ENCODE data around the gene OSBPL5. TPM values are rescaled to one million over a fixed set of nuclear protein-coding genes. Genes with fewer than 3 reads are reported as not detected.

Gene OSBPL5
- total RNA-seq, 1 experiment from 2014 or later = 16.1 TPM

DNA sequence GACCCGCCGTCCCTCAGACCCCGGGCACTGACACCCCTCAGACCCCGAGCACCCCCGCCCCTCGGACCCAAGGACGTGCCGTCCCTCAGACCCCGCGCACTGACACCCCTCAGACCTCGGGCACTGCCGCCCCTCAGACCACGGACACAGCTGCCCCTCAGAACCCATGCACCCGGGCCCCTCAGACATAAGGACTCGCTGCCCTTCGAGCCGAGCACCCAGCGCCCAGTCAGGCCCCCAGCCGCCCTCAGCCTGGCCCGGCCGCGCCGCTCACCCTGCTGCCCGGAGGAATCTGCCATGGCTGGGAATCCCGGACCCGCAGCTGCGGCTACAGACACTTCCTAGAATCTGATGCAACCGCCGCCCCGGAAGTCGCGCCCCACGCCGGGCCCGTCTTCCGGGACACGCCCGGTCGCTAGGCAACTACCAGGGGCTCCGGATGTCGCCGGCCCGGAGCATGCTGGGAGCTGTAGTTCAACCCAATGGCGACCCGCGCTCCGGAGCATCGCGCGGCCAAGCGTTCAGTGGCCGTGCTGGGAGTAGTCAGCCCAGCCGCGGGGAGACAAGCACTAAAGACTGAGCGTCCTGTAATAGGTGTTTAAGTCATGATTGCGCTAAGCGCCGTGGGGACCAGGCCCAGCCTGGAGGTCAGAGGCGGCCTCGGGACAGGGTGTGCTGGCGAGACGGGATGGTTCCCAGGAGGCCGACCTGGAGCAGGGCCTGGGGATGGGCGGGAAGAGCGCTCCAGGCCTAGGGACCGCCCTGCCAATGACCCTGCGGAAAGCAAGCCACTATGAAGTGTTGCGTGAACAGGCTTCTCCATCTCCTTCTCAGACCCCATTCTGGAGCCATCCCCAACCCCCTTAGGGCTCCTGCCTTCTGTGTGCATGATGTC, 107.8 kb downstream of the OSBPL5 start, which contains the start of gene CARS1:
CARS1 (minus strand) TSS at position 355 of the 895 bp plus-strand sequence; CDS start at position 299, 56 bp downstream.
- Histone ChIP-seq H2AK5ac (ENCODE audit: insufficient read length, low read length) (no peak within 1 kb of the TSS), H4K91ac (ENCODE audit: insufficient read length, low read depth, low read length) (no peak within 1 kb of the TSS), H4K5ac (ENCODE audit: insufficient read length, low read depth, low read length) (no peak within 1 kb of the TSS), H4K20me1 (ENCODE audit: control insufficient read depth, insufficient read depth, insufficient read length) (no peaks in the 10 kb centered on the region), H3K79me2 (ENCODE audit: insufficient read depth, low read length) (peaks cover 25% of the 10 kb centered on the region; the same call in 1 of the 2 replicates), H2BK15ac (ENCODE audit: low read depth, low read length) (no peak within 1 kb of the TSS), H3K23ac (ENCODE audit: insufficient read length, low read depth, low read length) (no peak within 1 kb of the TSS), H2AFZ (ENCODE audit: low read length) (no peak within 1 kb of the TSS), H3K27me3 (ENCODE audit: insufficient read depth, low read length) (no peaks in the 10 kb centered on the region), H2BK20ac (ENCODE audit: low read depth, low read length, poor library complexity, severe bottlenecking) (no peak within 1 kb of the TSS), H2BK5ac (ENCODE audit: insufficient read length, low read length) (no peak within 1 kb of the TSS), H3K4ac (ENCODE audit: low read depth, low read length) (no peak within 1 kb of the TSS), H3K56ac (ENCODE audit: insufficient read length, low read depth, low read length) (no peak within 1 kb of the TSS), H3T11ph (ENCODE audit: low read length) (no peak within 1 kb of the TSS), H4K8ac (replicated peaks; ENCODE audit: insufficient read length, low read depth, low read length) (no peak within 1 kb of the TSS), H2BK12ac (ENCODE audit: insufficient read length, low read depth, low read length) (no peak within 1 kb of the TSS), H3K9ac (ENCODE audit: extremely low read depth, insufficient read length, low read length) (peak within 1 kb of the TSS; percentile 50), H3K4me1 (ENCODE audit: insufficient read depth, low read length) (no peaks in the 10 kb centered on the region), H3K14ac (ENCODE audit: insufficient read depth, low read length) (peak within 1 kb of the TSS; percentile 77), H3K4me2 (ENCODE audit: insufficient read depth, insufficient read length, low read length) (peak within 1 kb of the TSS; percentile 92), H3K23me2 (ENCODE audit: insufficient read length, low read depth, low read length, poor library complexity, severe bottlenecking) (peaks cover 5% of the 10 kb centered on the region), H2BK120ac (ENCODE audit: low read depth, low read length, poor library complexity, severe bottlenecking) (no peak within 1 kb of the TSS), H3K18ac (ENCODE audit: insufficient read length, low read depth, low read length) (peak within 1 kb of the TSS; percentile 31), H3K9me3 (ENCODE audit: control insufficient read depth, low read depth, low read length) (no peaks in the 10 kb centered on the region), H3K79me1 (ENCODE audit: insufficient read depth, low read depth, low read length, poor library complexity, severe bottlenecking) (peaks cover 11% of the 10 kb centered on the region), H3K27ac (ENCODE audit: insufficient read length, low read depth, low read length) (no peak within 1 kb of the TSS)
- Mint-ChIP-seq H3K4me3 (peak within 1 kb of the TSS; percentile 85 to 93), H3K27ac (peak within 1 kb of the TSS; percentile 49 to 97 (median 82); a peak in 5 of 7 replicates), H3K9me3 (no peaks in the 10 kb centered on the region), H3K36me3 (ENCODE audit: insufficient read depth in 1 of 3, low read depth in 3 of 3) (peaks cover 7 to 25% (median 24%) of the 10 kb centered on the region in 3 experiments; a peak in 5 of 7 replicates), H3K4me1 (peaks cover 28 to 34% of the 10 kb centered on the region in 2 experiments), H3K27me3 (ENCODE audit: low read depth) (no peaks in the 10 kb centered on the region)
- WGBS (ENCODE audit: extremely low coverage, insufficient read length, low lambda C conversion rate) = no CpG with 5 or more reads among the region's 68 CpGs
- TF ChIP-seq CTCF (conservative IDR thresholded peaks at IDR 0.05) = no peak
- DNase-seq = peak; percentile 97
